Smooth muscle cell (in vitro differentiated cells): ENCODE results near the gene CUL4A. TPM values are rescaled to one million over a fixed set of nuclear protein-coding genes. Genes with fewer than 3 reads are reported as not detected.

Experiments
- DNase-seq: peaks from one replicate; lab custom pipeline; 2025; ENCODE audit not compliant: unreplicated experiment; lab: John Stamatoyannopoulos, UW
- H2AFZ ChIP-seq: fragments of 200-600 bp; sonication (generic); 2 replicates; pipeline ENCODE4 v1.6.0; 2016; ENCODE audit warnings: antibody characterized with exemption, low read depth, mild to moderate bottlenecking
- H3F3A ChIP-seq: fragments of 200-600 bp; sonication (generic); 2 replicates; pipeline ENCODE4 v1.6.0; 2017; ENCODE audit warnings: antibody characterized with exemption, low read depth
- H3K27ac ChIP-seq: fragments of 200-600 bp; sonication (generic); 2 replicates; pipeline ENCODE4 v1.5.1; 2016; ENCODE audit warnings: low read depth, mild to moderate bottlenecking
- H3K27me3 ChIP-seq: fragments of 200-600 bp; sonication (generic); 2 replicates; pipeline ENCODE4 v1.6.1; 2016; ENCODE audit warnings: low read depth, mild to moderate bottlenecking
- H3K36me3 ChIP-seq: fragments of 200-600 bp; sonication (generic); 2 replicates; pipeline ENCODE4 v1.5.1; 2016; ENCODE audit warnings: low read depth
- H3K4me1 ChIP-seq: fragments of 200-600 bp; sonication (generic); 2 replicates; pipeline ENCODE4 v1.5.1; 2016; ENCODE audit warnings: low read depth
- H3K4me2 ChIP-seq: fragments of 200-600 bp; sonication (generic); 2 replicates; pipeline ENCODE4 v1.6.0; 2016; ENCODE audit warnings: mild to moderate bottlenecking
- H3K4me3 ChIP-seq: fragments of 200-600 bp; sonication (generic); 2 replicates; pipeline ENCODE4 v1.5.1; 2016; ENCODE audit warnings: mild to moderate bottlenecking
- H3K79me2 ChIP-seq: fragments of 200-600 bp; sonication (generic); 2 replicates; pipeline ENCODE4 v1.6.0; 2016; ENCODE audit warnings: low read depth, mild to moderate bottlenecking
- H3K9ac ChIP-seq: fragments of 200-600 bp; sonication (generic); 2 replicates; pipeline ENCODE4 v1.6.0; 2016; ENCODE audit warnings: low read depth
- H3K9me3 ChIP-seq: fragments of 200-600 bp; sonication (generic); replicated peaks from 2 replicates; pipeline ENCODE4 v1.5.1; 2016; ENCODE audit warnings: low read depth
- H4K20me1 ChIP-seq: fragments of 200-600 bp; sonication (generic); 2 replicates; pipeline ENCODE4 v1.6.0; 2016; ENCODE audit warnings: low read depth
- WGBS: methylation state at CpG from one replicate; pipeline ENCODE4 v1.1.7; 2016; ENCODE audit warnings: low lambda C conversion rate; 5-methylcytosine and 5-hydroxymethylcytosine counted together
- polyA plus RNA-seq: library from polyadenylated mRNA; unstranded; fragments of >200 nt; fragmentation: Nextera tagmentation; extraction: Ambion mirVana; gene quantifications from 2 replicates; pipeline ENCODE4 v1.2.1, GENCODE V29; 2016
- total RNA-seq: library from RNA; depleted of rRNA; stranded (reverse); fragments of >200 nt; gene quantifications from 2 replicates; pipeline ENCODE4 v1.2.3, GENCODE V29; 2014
- TF ChIP-seq, protein P1 (sequence below): fragments of 200-600 bp; sonication (generic); IDR thresholded peaks from 2 replicates; pipeline ENCODE4 v1.5.1; 2017; ENCODE audit warnings: borderline replicate concordance, mild to moderate bottlenecking, antibody characterized with exemption; ENCODE audit not compliant: insufficient read depth, poor library complexity, severe bottlenecking

The CUL4A gene
- total and polyA plus RNA-seq, 2 experiments from 2014 or later = 40.3 to 62.7 TPM

DNA sequence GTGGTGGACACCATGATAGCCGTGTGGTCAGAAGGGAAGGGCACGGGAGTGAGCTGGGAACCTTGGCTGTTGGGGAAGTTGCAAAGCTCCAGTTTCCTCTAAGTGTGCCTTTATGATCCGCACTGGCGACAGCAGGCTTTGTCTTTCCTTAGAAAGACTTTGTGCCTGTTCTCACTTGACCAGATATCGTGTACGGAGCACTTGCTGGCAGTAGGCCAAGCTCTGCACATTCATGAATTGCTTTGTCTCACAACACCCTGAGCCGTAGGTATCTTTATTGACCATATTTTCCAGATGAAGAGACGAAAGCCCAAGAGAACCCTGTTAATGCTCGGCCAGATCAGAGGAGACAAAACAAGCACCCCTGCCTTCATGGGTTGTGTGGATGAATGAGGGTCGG, 15.1 kb downstream of the CUL4A start:
- Histone ChIP-seq H4K20me1 (peaks cover 62% of the 10 kb centered on the region), H3K36me3 (no peaks in the 10 kb centered on the region)
- no peak for DNase-seq

DNA sequence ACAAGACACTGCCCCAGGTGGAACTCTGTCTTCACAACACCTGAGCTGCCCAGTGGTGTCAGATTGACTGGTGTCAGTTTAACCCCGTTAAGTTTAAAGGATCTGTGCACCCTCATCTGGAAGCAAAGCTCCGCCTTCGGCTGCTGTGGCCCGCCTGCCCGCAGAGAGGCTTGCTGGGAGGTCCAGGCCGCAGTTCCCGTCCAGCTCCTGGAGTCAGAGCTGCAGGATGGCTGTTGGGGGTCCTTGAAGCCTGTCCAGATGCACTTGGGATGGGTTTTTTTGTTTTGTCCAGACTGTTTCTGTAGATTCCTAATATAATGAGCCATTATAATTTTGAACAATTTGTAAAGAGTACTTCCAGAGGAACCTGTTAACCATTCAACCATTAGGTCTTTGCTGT, 16.1 kb downstream of the CUL4A start:
- Histone ChIP-seq H3K4me1 (no peaks in the 10 kb centered on the region), H3F3A (no peaks in the 10 kb centered on the region), H3K4me3 (no peak overlapping the region), H3K36me3 (no peaks in the 10 kb centered on the region), H3K4me2 (no peak overlapping the region), H2AFZ (no peak overlapping the region), H3K79me2 (peaks cover 38% of the 10 kb centered on the region), H3K9me3 (no peaks in the 10 kb centered on the region), H3K27me3 (no peaks in the 10 kb centered on the region), H3K27ac (no peak overlapping the region), H4K20me1 (peaks cover 52% of the 10 kb centered on the region), H3K9ac (no peak overlapping the region)
- 97% methylated on average over 7 of the region's 7 CpGs for WGBS
- TF ChIP-seq, protein P1, sequence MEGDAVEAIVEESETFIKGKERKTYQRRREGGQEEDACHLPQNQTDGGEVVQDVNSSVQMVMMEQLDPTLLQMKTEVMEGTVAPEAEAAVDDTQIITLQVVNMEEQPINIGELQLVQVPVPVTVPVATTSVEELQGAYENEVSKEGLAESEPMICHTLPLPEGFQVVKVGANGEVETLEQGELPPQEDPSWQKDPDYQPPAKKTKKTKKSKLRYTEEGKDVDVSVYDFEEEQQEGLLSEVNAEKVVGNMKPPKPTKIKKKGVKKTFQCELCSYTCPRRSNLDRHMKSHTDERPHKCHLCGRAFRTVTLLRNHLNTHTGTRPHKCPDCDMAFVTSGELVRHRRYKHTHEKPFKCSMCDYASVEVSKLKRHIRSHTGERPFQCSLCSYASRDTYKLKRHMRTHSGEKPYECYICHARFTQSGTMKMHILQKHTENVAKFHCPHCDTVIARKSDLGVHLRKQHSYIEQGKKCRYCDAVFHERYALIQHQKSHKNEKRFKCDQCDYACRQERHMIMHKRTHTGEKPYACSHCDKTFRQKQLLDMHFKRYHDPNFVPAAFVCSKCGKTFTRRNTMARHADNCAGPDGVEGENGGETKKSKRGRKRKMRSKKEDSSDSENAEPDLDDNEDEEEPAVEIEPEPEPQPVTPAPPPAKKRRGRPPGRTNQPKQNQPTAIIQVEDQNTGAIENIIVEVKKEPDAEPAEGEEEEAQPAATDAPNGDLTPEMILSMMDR = no peak
- no peak for DNase-seq

More for the DNA sequence above, 15.1 kb downstream of the CUL4A start:
- Histone ChIP-seq H3F3A (no peaks in the 10 kb centered on the region), H3K79me2 (peaks cover 48% of the 10 kb centered on the region), H3K27ac (no peak overlapping the region), H2AFZ (no peak overlapping the region), H3K9me3 (no peaks in the 10 kb centered on the region), H3K27me3 (no peaks in the 10 kb centered on the region), H3K4me2 (no peak overlapping the region), H3K9ac (no peak overlapping the region), H3K4me3 (no peak overlapping the region), H3K4me1 (no peaks in the 10 kb centered on the region)
- TF ChIP-seq, protein P1 = no peak
- WGBS = 96% methylated on average over 10 of the region's 10 CpGs

DNA sequence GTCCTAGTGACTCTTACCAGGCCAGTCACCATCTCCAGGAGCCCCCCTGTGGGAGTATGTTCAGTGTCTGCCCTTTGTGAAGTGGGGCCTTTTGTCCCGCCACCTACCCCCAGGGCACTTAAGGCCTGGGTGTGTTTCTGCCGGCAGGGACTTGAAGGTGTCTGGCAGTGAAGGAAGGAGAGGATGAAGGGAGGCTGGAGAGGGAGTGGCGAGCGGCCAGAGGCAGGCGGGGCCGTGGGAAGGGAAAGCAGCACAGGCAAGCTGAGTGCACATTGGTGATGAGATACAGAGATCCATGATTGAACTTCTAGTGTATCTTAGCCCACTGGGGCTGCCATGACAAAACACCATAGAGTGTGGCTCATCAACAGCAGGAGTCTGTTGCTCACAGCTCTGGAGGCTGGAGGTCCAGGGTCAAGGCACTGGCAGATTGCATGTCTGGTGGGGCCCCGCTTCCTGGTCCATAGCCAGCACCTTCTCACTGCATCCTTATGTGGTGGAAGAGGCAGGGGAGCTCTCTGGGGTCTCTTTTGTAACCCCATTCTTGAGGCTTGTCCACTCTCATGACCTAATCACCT, 17.5 kb downstream of the CUL4A start:
- H3K9me3 ChIP-seq = no peaks in the 10 kb centered on the region
- H3K79me2 ChIP-seq = peaks cover 23% of the 10 kb centered on the region
- no peaks in the 10 kb centered on the region for H3K27me3 ChIP-seq
- no peak overlapping the region for H3K4me2 ChIP-seq
- no peaks in the 10 kb centered on the region for H3K36me3 ChIP-seq
- no peaks in the 10 kb centered on the region for H3K4me1 ChIP-seq
- 84% methylated on average over 7 of the region's 7 CpGs for WGBS
- no peak overlapping the region for H3K27ac ChIP-seq
- TF ChIP-seq, protein P1 = no peak
- no peak overlapping the region for H3K9ac ChIP-seq
- H2AFZ ChIP-seq = no peak overlapping the region
- H3K4me3 ChIP-seq = no peak overlapping the region
- peaks cover 41% of the 10 kb centered on the region for H4K20me1 ChIP-seq
- no peaks in the 10 kb centered on the region for H3F3A ChIP-seq
- no peak for DNase-seq

DNA sequence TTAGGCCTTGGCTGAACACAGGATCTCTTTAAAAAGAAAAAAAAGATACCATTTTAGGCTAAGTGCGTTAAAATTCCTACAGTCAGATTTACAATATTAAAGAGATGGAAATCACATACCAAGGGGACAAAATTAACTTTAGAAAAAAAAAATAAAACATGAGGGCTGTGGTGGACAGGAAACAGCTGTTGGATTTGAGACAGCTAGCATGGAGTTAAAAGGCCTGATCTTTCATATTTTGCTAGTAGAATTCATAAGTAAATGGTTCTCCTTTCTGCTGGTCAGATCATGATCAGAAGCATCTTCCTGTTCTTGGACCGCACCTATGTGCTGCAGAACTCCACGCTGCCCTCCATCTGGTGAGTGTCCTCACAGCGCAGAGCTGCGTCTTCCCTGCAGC, 19.7 kb downstream of the CUL4A start:
- 98% methylated on average over 5 of the region's 5 CpGs for WGBS
- TF ChIP-seq, protein P1 = no peak
- Histone ChIP-seq H3K9ac (no peak overlapping the region), H3K4me3 (no peak overlapping the region), H3K4me1 (no peaks in the 10 kb centered on the region), H3K27ac (no peak overlapping the region), H2AFZ (no peak overlapping the region), H4K20me1 (peaks cover 22% of the 10 kb centered on the region), H3K9me3 (no peaks in the 10 kb centered on the region), H3K36me3 (no peaks in the 10 kb centered on the region), H3K27me3 (no peaks in the 10 kb centered on the region), H3F3A (no peaks in the 10 kb centered on the region), H3K4me2 (no peak overlapping the region), H3K79me2 (peaks cover 15% of the 10 kb centered on the region)
- DNase-seq = no peak
